HG03103 (cell line): ENCODE data around the gene KIF16B.

Experiments used
- ATAC-seq: cut with Tn5 transposase; IDR thresholded peaks from one replicate; pipeline ENCODE4 v1.9.1; 2021; ENCODE audit warnings: low read depth; ENCODE audit not compliant: unreplicated experiment

Gene KIF16B

GRCh38 chr20:16485401-16485800 is 87.8 kb downstream of the KIF16B start:
- no peak for ATAC-seq

- ATAC-seq: no peak
Observed at GRCh38 chr20:16483024-16483423, 90.2 kb downstream of the KIF16B start.

GRCh38 chr20:16481977-16482376 is 91.3 kb downstream of the KIF16B start:
- ATAC-seq: no peak

GRCh38 chr20:16479666-16480065 is 93.6 kb downstream of the KIF16B start:
- no peak for ATAC-seq

GRCh38 chr20:16477632-16478031 is 95.6 kb downstream of the KIF16B start:
- no peak for ATAC-seq

GRCh38 chr20:16476032-16476431 is 97.2 kb downstream of the KIF16B start:
- ATAC-seq: no peak

GRCh38 chr20:16475225-16475624 is 98.0 kb downstream of the KIF16B start:
- ATAC-seq: no peak

- ATAC-seq: no peak
Observed at GRCh38 chr20:16474363-16474762, 98.9 kb downstream of the KIF16B start.

GRCh38 chr20:16472045-16472872 is 101.0 kb downstream of the KIF16B start:
- ATAC-seq: no peak

GRCh38 chr20:16469395-16469905 is 103.8 kb downstream of the KIF16B start:
- no peak for ATAC-seq

- no peak for ATAC-seq
Observed at GRCh38 chr20:16462711-16463110, 110.5 kb downstream of the KIF16B start.

- no peak for ATAC-seq
Observed at GRCh38 chr20:16459019-16459700, 114.1 kb downstream of the KIF16B start.

- ATAC-seq: no peak
Observed at GRCh38 chr20:16457514-16457913, 115.7 kb downstream of the KIF16B start.

GRCh38 chr20:16455324-16455723 is 117.9 kb downstream of the KIF16B start:
- ATAC-seq: no peak

- no peak for ATAC-seq
Observed at GRCh38 chr20:16451982-16452381, 121.3 kb downstream of the KIF16B start.

- no peak for ATAC-seq
Observed at GRCh38 chr20:16451001-16451400, 122.2 kb downstream of the KIF16B start.

- no peak for ATAC-seq
Observed at GRCh38 chr20:16446991-16447390, 126.3 kb downstream of the KIF16B start.

GRCh38 chr20:16446246-16446645 is 127.0 kb downstream of the KIF16B start:
- ATAC-seq: no peak

- no peak for ATAC-seq
Observed at GRCh38 chr20:16445482-16445881, 127.8 kb downstream of the KIF16B start.

GRCh38 chr20:16444057-16444777 is 129.0 kb downstream of the KIF16B start:
- no peak for ATAC-seq

GRCh38 chr20:16441546-16442164 is 131.6 kb downstream of the KIF16B start:
- ATAC-seq: no peak
